GM12875 (cell line): ENCODE measurements around the gene MUC21.
"Not testable (repeated sequence)": the region's sequence is repeated elsewhere in the genome, so short reads cannot be mapped to it uniquely, and the experiment has no call there.

ENCODE experiments used
- H3K4me3 ChIP-seq: one replicate; pipeline ENCODE4 v1.5.1; 2011; ENCODE audit warnings: low read depth, low read length, control low read depth
- CTCF ChIP-seq: IDR thresholded peaks from 2 replicates; pipeline ENCODE4 v1.5.1; 2011; ENCODE audit warnings: low read depth, mild to moderate bottlenecking, control low read depth, inconsistent platforms, low read length, moderate library complexity, borderline replicate concordance; ENCODE audit not compliant: insufficient read depth

MUC21 gene

GRCh38 chr6:30997301-30997700 lies 13.8 kb downstream of the MUC21 start:
- no peak for TF ChIP-seq CTCF
- no peak overlapping the region for H3K4me3 ChIP-seq

GRCh38 chr6:30998785-30999184 lies 15.3 kb downstream of the MUC21 start:
- H3K4me3 ChIP-seq = no peak overlapping the region
- no peak for TF ChIP-seq CTCF

- not testable (repeated sequence) for H3K4me3 ChIP-seq
These were observed 16.7 kb downstream of the MUC21 start for GRCh38 chr6:31000067-31000860.

- no peak for TF ChIP-seq CTCF
- H3K4me3 ChIP-seq = no peak overlapping the region
These were observed 17.9 kb downstream of the MUC21 start for GRCh38 chr6:31001281-31001888.

- H3K4me3 ChIP-seq = no peak overlapping the region
- TF ChIP-seq CTCF = no peak
These were observed 19.0 kb downstream of the MUC21 start for GRCh38 chr6:31002471-31002870.

- no peak overlapping the region for H3K4me3 ChIP-seq
- TF ChIP-seq CTCF = no peak
These were observed 21.3 kb downstream of the MUC21 start for GRCh38 chr6:31004794-31005193.

GRCh38 chr6:31005249-31006020 lies 21.9 kb downstream of the MUC21 start:
- TF ChIP-seq CTCF = no peak
- no peak overlapping the region for H3K4me3 ChIP-seq
